Panc1 (cell line): ENCODE data around the gene PLB1.

Experiments used
- CTCF ChIP-seq: fragments of 450-650 bp; IDR thresholded peaks from 2 replicates; pipeline ENCODE4 v1.5.1; 2017; ENCODE audit warnings: mild to moderate bottlenecking
- POLR2AphosphoS5 ChIP-seq: IDR thresholded peaks from 2 replicates; pipeline ENCODE4 v1.6.1; 2012; ENCODE audit warnings: mild to moderate bottlenecking, low read depth, low read length, moderate library complexity
- REST ChIP-seq, 2 experiments: IDR thresholded peaks; 2 replicates each; pipeline ENCODE4 v1.6.1; 2011 to 2012; ENCODE audit warnings: low read depth in 2 of 2, control low read depth in 1 of 2, low read length in 1 of 2, mild to moderate bottlenecking in 1 of 2, moderate library complexity in 1 of 2; ENCODE audit not compliant: insufficient read depth in 1 of 2
- SIN3A ChIP-seq: IDR thresholded peaks from 2 replicates; pipeline ENCODE4 v1.6.1; 2012; ENCODE audit warnings: low read depth, mild to moderate bottlenecking, low read length, moderate library complexity, borderline replicate concordance; ENCODE audit not compliant: insufficient read depth
- TCF7L2 ChIP-seq: IDR thresholded peaks from 2 replicates; pipeline ENCODE4 v1.6.1; 2011; ENCODE audit warnings: mild to moderate bottlenecking, low read depth, low read length, inconsistent platforms

DNA sequence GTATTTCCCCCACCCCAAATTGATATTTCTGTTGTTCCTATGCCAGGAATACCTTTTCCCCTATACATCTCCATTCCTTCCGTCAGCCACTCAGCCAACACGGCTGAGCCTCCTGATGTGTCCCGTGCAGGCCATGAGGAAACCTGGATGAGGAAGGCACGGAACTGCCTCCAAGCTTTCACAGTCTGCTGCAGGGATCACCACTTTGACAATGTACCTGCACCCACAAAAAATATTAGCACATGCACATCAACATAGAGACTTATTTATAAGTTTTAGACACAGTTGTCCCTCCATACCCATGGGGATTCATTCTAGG lies 154.4 kb downstream of the PLB1 start:
- no peak for TF ChIP-seq CTCF
- no peak for TF ChIP-seq POLR2AphosphoS5
- no peak for TF ChIP-seq REST (IDR thresholded peaks at IDR 0.05; ENCODE audit: insufficient read depth in 1 of 2, low read depth in 2 of 2, low read length in 1 of 2)
- TF ChIP-seq TCF7L2, result no peak
- no peak for TF ChIP-seq SIN3A
